Transverse colon (tissue), 3 donors: Measurements from ENCODE around the gene FBXL5.

Experiments used
- POLR2A ChIP-seq: fragments of 450-650 bp; IDR thresholded peaks from one replicate; pipeline ENCODE4 v1.6.1; 2016; ENCODE audit warnings: antibody characterized with exemption, mild to moderate bottlenecking, moderate library complexity
- TF ChIP-seq, protein P1 (sequence below), 5 experiments: fragments of 200-600 bp in 3 of 5; fragments of 450-650 bp in 2 of 5; sonication (generic) in 3 of 5; IDR thresholded peaks; 1 replicate in 2 of 5; 2 replicates in 3 of 5; pipeline ENCODE4 v1.5.1; 2016 to 2017; ENCODE audit warnings: antibody characterized with exemption in 5 of 5, inconsistent platforms in 3 of 5, mild to moderate bottlenecking in 2 of 5, moderate library complexity in 1 of 5

DNA sequence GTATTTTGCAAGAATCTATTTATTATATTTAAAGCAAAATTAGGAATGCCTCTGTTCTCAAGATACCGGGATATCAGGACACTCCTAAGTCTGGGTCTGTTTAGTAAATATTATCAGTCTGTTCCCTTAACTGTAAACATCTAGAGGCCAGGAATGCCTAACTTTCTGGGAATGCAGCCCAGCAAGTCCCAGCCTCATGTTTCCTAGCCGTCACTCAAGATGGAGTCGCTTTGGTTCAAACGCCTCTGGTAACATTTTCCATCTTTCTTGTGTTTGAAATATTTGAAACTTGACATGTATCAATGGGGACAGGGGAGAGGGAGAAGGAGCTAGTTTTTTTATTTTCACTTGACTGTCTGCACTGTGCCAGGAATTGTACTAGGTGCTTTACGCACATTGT is 85.4 kb downstream of the FBXL5 start:
- TF ChIP-seq, protein P1, sequence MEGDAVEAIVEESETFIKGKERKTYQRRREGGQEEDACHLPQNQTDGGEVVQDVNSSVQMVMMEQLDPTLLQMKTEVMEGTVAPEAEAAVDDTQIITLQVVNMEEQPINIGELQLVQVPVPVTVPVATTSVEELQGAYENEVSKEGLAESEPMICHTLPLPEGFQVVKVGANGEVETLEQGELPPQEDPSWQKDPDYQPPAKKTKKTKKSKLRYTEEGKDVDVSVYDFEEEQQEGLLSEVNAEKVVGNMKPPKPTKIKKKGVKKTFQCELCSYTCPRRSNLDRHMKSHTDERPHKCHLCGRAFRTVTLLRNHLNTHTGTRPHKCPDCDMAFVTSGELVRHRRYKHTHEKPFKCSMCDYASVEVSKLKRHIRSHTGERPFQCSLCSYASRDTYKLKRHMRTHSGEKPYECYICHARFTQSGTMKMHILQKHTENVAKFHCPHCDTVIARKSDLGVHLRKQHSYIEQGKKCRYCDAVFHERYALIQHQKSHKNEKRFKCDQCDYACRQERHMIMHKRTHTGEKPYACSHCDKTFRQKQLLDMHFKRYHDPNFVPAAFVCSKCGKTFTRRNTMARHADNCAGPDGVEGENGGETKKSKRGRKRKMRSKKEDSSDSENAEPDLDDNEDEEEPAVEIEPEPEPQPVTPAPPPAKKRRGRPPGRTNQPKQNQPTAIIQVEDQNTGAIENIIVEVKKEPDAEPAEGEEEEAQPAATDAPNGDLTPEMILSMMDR (IDR thresholded peaks at IDR 0.05) = no peak
- TF ChIP-seq POLR2A = no peak
